ENCODE data around the gene LAMB2.

Gene LAMB2

GRCh38 chr3:49120438-49121131 is 12.3 kb downstream of the LAMB2 start, which contains the start of gene USP19:
Gene USP19, minus strand, starts transcription at chr3:49120823. Its CDS starts 1,678 bp downstream, at chr3:49119145.
- peak; percentile 72 for DNase-seq

- no peak for DNase-seq
These were observed 12.8 kb downstream of the LAMB2 start for GRCh38 chr3:49120096-49120437.

- no peak for DNase-seq
These were observed 13.4 kb downstream of the LAMB2 start for GRCh38 chr3:49119439-49119838.

- DNase-seq, result no peak
These were observed 13.8 kb downstream of the LAMB2 start for GRCh38 chr3:49119036-49119435.

- DNase-seq, result no peak
These were observed 20.6 kb downstream of the LAMB2 start for GRCh38 chr3:49112262-49112661.

GRCh38 chr3:49111347-49111746 is 21.5 kb downstream of the LAMB2 start:
- DNase-seq, result no peak

- DNase-seq, result no peak
These were observed 22.1 kb downstream of the LAMB2 start for GRCh38 chr3:49110780-49111179.

GRCh38 chr3:49108346-49108745 is 24.5 kb downstream of the LAMB2 start:
- no peak for DNase-seq

GRCh38 chr3:49104427-49105291 is 28.2 kb downstream of the LAMB2 start, which contains the start of gene QARS1:
Gene QARS1, minus strand, starts transcription at chr3:49104757. Its CDS starts 24 bp downstream, at chr3:49104733.
- peak; percentile 83 for DNase-seq

GRCh38 chr3:49104052-49104426 is 28.8 kb downstream of the LAMB2 start:
- DNase-seq, result no peak

- no peak for DNase-seq
These were observed 32.7 kb downstream of the LAMB2 start for GRCh38 chr3:49100046-49100615.

GRCh38 chr3:49098910-49099630 is 33.8 kb downstream of the LAMB2 start:
- DNase-seq, result no peak

- DNase-seq, result peak; percentile 96
These were observed 34.4 kb downstream of the LAMB2 start for GRCh38 chr3:49098429-49098828.

GRCh38 chr3:49093853-49094767 is 38.7 kb downstream of the LAMB2 start, which contains the start of gene QRICH1:
Gene QRICH1, minus strand, starts transcription at chr3:49094071. Its CDS starts 17,054 bp downstream, at chr3:49077017.
- peak; percentile 97 for DNase-seq

GRCh38 chr3:49092938-49093852 is 39.7 kb downstream of the LAMB2 start:
- no peak for DNase-seq

- no peak for DNase-seq
These were observed 51.4 kb downstream of the LAMB2 start for GRCh38 chr3:49081429-49081828.

GRCh38 chr3:49079270-49079669 is 53.6 kb downstream of the LAMB2 start:
- DNase-seq, result no peak

- no peak for DNase-seq
These were observed 56.2 kb downstream of the LAMB2 start for GRCh38 chr3:49076646-49077045.

- DNase-seq, result no peak
These were observed 56.7 kb downstream of the LAMB2 start for GRCh38 chr3:49076116-49076515.
